AG09319 (cell line): ENCODE data around the gene DISP3.

Experiments
- DNase-seq: peaks from one replicate; pipeline ENCODE4 v3.0.0-alpha.2; 2010; ENCODE audit warnings: low read depth; ENCODE audit errors: extremely low read depth
- TF ChIP-seq, protein P1 (sequence below): IDR thresholded peaks from 2 replicates; pipeline ENCODE4 v1.5.1; 2011; ENCODE audit warnings: low read depth, mild to moderate bottlenecking, inconsistent platforms, low read length, moderate library complexity

Gene DISP3

DNA sequence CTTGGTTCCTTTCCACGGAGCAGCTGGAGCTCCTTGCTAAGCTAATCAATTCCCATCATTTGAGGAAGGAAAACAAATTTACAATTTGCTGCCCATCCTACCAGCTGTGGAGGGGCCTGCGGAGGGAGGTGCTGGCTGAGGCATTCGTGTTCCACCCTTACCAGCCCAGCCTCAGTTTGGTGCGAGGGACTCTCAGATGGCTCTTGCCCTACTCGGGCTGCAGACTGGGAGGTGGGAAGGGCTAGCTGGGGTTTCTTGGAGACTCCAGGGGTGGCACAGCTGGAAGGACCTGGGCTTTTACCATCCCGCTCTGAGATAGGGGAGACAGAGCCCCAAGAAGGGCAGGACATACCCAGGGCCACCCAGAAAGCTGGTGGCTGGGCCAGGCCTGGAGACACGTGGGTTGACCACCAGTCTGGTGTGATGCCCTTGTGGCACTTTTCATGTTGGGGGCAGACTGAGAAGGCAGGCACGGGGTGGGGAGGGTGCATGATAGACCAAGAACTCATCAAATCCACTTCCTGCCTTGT is 17.7 kb downstream of the DISP3 start:
- TF ChIP-seq, protein P1, sequence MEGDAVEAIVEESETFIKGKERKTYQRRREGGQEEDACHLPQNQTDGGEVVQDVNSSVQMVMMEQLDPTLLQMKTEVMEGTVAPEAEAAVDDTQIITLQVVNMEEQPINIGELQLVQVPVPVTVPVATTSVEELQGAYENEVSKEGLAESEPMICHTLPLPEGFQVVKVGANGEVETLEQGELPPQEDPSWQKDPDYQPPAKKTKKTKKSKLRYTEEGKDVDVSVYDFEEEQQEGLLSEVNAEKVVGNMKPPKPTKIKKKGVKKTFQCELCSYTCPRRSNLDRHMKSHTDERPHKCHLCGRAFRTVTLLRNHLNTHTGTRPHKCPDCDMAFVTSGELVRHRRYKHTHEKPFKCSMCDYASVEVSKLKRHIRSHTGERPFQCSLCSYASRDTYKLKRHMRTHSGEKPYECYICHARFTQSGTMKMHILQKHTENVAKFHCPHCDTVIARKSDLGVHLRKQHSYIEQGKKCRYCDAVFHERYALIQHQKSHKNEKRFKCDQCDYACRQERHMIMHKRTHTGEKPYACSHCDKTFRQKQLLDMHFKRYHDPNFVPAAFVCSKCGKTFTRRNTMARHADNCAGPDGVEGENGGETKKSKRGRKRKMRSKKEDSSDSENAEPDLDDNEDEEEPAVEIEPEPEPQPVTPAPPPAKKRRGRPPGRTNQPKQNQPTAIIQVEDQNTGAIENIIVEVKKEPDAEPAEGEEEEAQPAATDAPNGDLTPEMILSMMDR, result no peak
- DNase-seq, result no peak

DNA sequence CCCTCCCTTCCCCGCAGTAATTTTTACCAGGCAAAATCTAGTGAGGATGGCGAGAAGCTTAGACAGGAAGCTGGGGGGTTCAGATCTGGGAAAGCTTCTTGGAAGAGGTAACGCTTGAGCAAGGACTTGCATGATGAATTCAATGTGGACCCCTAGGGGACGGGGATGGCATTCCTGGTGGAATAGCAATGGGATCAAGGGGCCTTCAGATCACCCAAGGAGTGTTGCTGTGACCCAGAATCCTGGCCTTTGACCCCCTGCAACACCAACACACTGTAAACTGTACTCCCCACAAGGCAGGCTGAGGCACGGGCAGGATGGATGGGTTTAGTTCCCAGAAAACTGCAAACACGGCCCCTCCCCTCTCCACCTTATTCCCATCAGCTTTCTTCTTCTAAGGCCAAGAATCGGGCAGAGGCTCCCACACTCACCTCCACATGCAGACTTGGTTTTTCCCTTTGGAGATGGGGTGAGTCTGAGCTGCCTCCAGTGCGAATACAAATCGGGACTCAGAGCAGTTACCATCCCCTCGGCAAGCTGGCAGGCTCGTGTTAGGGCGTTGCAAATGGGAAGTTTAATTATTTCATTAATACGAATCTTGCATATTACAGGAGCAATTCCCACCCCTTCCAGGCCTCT is 20.1 kb downstream of the DISP3 start:
- DNase-seq, result no peak
- TF ChIP-seq, protein P1, result no peak

DNA sequence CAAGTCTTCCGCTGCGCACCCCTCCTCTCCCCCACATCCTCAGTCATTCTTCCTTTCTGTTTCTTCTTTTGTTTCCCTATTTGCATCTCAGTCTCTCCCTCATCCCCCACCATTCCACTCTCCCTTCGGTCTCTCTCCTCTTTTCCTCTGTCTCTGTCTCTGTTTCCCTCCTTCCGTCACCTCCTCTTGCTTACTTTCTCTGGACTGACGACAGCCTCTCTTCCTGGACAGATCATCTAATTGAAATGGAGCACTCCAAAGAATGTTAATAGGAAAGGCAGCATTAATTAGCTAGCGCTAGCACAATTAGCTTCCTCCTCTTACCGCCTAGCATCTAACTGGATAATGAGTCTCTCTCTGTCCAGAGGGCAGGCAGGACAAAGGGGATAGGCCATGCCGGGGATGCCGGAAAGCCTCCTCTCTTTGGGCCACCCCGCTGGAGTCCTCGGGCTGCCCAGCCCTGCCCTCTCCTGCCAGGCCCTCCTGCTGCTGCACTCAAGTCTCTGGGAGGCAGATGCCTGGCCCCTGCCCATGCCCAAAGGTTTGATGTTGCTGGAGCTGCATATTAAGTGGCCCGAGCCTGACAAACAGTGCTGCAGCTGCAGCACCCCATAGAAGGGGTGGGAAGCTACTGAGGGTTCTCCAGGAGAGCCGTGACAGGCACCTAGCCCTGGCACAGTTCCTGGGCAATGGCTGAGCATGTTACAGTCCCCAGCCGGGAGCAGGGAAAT is 20.8 kb downstream of the DISP3 start:
- TF ChIP-seq, protein P1, result no peak
- no peak for DNase-seq

DNA sequence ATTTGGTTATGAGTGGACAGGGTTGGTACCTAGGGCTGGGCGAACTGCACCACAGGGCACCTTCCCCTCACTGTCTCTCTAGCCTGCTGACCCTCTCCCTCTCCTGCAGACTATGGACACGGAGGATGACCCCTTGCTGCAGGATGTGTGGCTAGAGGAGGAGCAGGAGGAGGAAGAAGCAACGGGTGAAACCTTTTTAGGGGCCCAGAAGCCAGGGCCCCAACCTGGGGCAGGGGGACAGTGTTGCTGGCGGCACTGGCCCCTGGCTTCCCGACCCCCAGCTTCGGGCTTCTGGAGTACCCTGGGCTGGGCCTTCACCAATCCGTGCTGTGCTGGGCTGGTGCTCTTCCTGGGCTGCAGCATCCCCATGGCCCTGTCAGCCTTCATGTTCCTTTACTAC is 21.9 kb downstream of the DISP3 start:
- no peak for DNase-seq

DNA sequence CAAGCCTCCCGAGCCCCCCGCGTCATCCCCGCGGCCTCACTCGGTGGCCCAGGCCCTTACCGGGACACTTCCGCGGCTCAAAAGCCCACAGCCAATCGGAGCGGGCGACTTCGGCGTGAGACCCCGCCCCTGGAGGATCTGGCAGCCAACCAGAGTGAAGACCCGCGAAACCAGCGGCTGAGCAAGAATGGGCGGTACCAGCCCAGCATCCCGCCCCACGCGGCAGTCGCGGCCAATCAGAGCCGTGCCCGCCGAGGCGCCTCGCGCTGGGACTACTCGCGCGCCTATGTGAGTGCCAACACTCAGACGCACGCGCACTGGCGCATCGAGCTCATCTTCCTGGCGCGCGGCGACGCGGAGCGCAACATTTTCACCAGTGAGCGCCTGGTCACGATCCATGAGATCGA is 22.5 kb downstream of the DISP3 start:
- TF ChIP-seq, protein P1, result no peak
- no peak for DNase-seq

More for the DNA sequence above, 21.9 kb downstream of the DISP3 start:
- TF ChIP-seq, protein P1, result no peak

DNA sequence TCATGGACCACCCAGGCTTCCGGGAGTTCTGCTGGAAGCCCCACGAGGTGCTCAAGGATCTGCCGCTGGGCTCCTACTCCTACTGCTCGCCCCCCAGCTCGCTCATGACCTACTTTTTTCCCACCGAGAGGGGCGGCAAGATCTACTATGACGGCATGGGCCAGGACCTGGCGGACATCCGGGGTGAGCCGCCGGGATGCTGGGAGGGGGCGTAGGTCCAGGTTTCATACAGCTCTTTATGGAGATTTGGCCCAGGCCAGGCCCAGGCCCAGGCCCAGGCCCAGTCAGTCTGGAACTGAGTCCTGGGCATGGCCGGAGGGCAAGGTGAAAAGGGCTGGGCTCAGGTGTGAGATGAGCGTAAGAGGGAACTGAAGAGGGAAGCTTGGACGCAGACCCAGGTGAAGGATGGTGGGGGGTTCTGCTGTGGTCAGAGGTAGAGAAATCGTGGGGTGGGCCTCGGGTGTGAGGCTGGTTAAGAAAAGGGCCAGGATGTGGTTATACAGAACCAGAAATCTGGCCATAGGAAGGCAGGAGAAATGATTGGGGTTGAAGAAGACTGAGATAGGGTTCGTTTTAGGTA is 23.0 kb downstream of the DISP3 start:
- DNase-seq, result no peak
- TF ChIP-seq, protein P1, result no peak

DNA sequence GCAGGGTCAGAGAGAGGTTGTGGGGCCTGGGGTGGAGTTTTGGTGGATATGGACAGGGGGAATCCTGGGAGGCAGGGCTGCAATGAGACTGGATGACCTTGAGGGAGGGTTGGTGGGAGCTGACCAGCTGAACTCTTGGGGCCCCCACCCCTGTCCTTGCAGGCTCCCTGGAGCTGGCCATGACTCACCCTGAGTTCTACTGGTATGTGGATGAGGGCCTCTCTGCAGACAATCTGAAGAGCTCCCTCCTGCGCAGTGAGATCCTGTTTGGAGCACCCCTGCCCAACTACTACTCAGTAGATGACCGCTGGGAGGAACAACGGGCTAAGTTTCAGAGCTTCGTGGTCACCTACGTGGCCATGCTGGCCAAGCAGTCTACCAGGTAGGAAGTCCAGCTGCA is 23.6 kb downstream of the DISP3 start:
- no peak for DNase-seq
- TF ChIP-seq, protein P1, result no peak
